H9 (cell line): ENCODE measurements around the gene SLC16A10. TPM values are rescaled to one million over a fixed set of nuclear protein-coding genes. Genes with fewer than 3 reads are reported as not detected.

Source experiments
- DNase-seq: peaks from one replicate; pipeline ENCODE4 v3.0.0-alpha.2; 2017
- H2AFZ ChIP-seq: one replicate; pipeline ENCODE4 v1.6.1; 2013; ENCODE audit warnings: mild to moderate bottlenecking, low read length, control low read depth, moderate library complexity
- H2AK5ac ChIP-seq: 2 replicates; pipeline ENCODE4 v1.6.1; 2013; ENCODE audit warnings: low read length, control low read depth, mixed read lengths; ENCODE audit not compliant: insufficient read length
- H2BK120ac ChIP-seq: one replicate; pipeline ENCODE4 v1.6.1; 2013; ENCODE audit warnings: low read depth, mild to moderate bottlenecking, low read length, control low read depth, inconsistent platforms; ENCODE audit not compliant: poor library complexity, severe bottlenecking
- H2BK12ac ChIP-seq: 2 replicates; pipeline ENCODE4 v1.6.1; 2013; ENCODE audit warnings: low read length, control low read depth, mixed read lengths, low read depth; ENCODE audit not compliant: insufficient read length
- H2BK15ac ChIP-seq: 2 replicates; pipeline ENCODE4 v1.6.1; 2013; ENCODE audit warnings: low read depth, low read length, control low read depth
- H2BK20ac ChIP-seq: one replicate; pipeline ENCODE4 v1.6.1; 2013; ENCODE audit warnings: low read depth, mild to moderate bottlenecking, low read length, control low read depth, inconsistent platforms; ENCODE audit not compliant: poor library complexity, severe bottlenecking
- H2BK5ac ChIP-seq: 2 replicates; pipeline ENCODE4 v1.6.1; 2013; ENCODE audit warnings: low read length, control low read depth, mixed read lengths; ENCODE audit not compliant: insufficient read length
- H3K14ac ChIP-seq: 2 replicates; pipeline ENCODE4 v1.6.1; 2013; ENCODE audit warnings: low read length, control low read depth; ENCODE audit not compliant: insufficient read depth
- H3K18ac ChIP-seq: 2 replicates; pipeline ENCODE4 v1.6.1; 2013; ENCODE audit warnings: low read depth, mild to moderate bottlenecking, mixed read lengths, low read length, control low read depth; ENCODE audit not compliant: insufficient read length
- H3K23ac ChIP-seq: 2 replicates; pipeline ENCODE4 v1.6.1; 2013; ENCODE audit warnings: low read length, control low read depth, mixed read lengths, low read depth; ENCODE audit not compliant: insufficient read length
- H3K23me2 ChIP-seq: 2 replicates; pipeline ENCODE4 v1.6.1; 2013; ENCODE audit warnings: low read depth, mild to moderate bottlenecking, mixed read lengths, low read length, control low read depth; ENCODE audit not compliant: insufficient read length, poor library complexity, severe bottlenecking
- H3K27ac ChIP-seq: 2 replicates; pipeline ENCODE4 v1.5.1; 2013; ENCODE audit warnings: low read length, control low read depth, mixed read lengths, low read depth; ENCODE audit not compliant: insufficient read length
- H3K27me3 ChIP-seq: 2 replicates; pipeline ENCODE4 v1.6.1; 2013; ENCODE audit warnings: low read length, control low read depth, inconsistent platforms; ENCODE audit not compliant: insufficient read depth
- H3K4ac ChIP-seq: 2 replicates; pipeline ENCODE4 v1.6.1; 2013; ENCODE audit warnings: low read depth, mild to moderate bottlenecking, control low read depth, inconsistent platforms, low read length, moderate library complexity
- H3K4me1 ChIP-seq: 2 replicates; pipeline ENCODE4 v1.6.1; 2013; ENCODE audit warnings: low read length, control low read depth, inconsistent platforms; ENCODE audit not compliant: insufficient read depth
- H3K4me2 ChIP-seq: 2 replicates; pipeline ENCODE4 v1.6.1; 2013; ENCODE audit warnings: low read length, control low read depth, mixed read lengths; ENCODE audit not compliant: insufficient read length, insufficient read depth
- H3K56ac ChIP-seq: 2 replicates; pipeline ENCODE4 v1.6.1; 2013; ENCODE audit warnings: low read depth, mild to moderate bottlenecking, mixed read lengths, low read length, control low read depth; ENCODE audit not compliant: insufficient read length
- H3K79me1 ChIP-seq: 2 replicates; pipeline ENCODE4 v1.6.1; 2013; ENCODE audit warnings: low read depth, mild to moderate bottlenecking, moderate library complexity, low read length, control low read depth, inconsistent platforms; ENCODE audit not compliant: insufficient read depth, poor library complexity, severe bottlenecking
- H3K79me2 ChIP-seq: 2 replicates; pipeline ENCODE4 v1.6.1; 2013; ENCODE audit warnings: low read length, control low read depth, inconsistent platforms; ENCODE audit not compliant: insufficient read depth
- H3K9ac ChIP-seq: 2 replicates; pipeline ENCODE4 v1.6.1; 2013; ENCODE audit warnings: low read length, control low read depth, mixed read lengths; ENCODE audit not compliant: insufficient read length; ENCODE audit errors: extremely low read depth
- H3K9me3 ChIP-seq: one replicate; pipeline ENCODE4 v1.6.1; 2013; ENCODE audit warnings: low read depth, low read length, inconsistent platforms; ENCODE audit not compliant: control insufficient read depth
- H3T11ph ChIP-seq: one replicate; pipeline ENCODE4 v1.6.1; 2013; ENCODE audit warnings: mild to moderate bottlenecking, low read length, control low read depth, inconsistent platforms
- H4K20me1 ChIP-seq: one replicate; pipeline ENCODE4 v1.6.1; 2013; ENCODE audit not compliant: control insufficient read depth, insufficient read length, insufficient read depth
- H4K5ac ChIP-seq: 2 replicates; pipeline ENCODE4 v1.6.1; 2013; ENCODE audit warnings: low read depth, mild to moderate bottlenecking, mixed read lengths, low read length, control low read depth; ENCODE audit not compliant: insufficient read length
- H4K8ac ChIP-seq: replicated peaks from 2 replicates; pipeline ENCODE4 v1.6.1; 2013; ENCODE audit warnings: low read length, control low read depth, mixed read lengths, low read depth; ENCODE audit not compliant: insufficient read length
- H4K91ac ChIP-seq: 2 replicates; pipeline ENCODE4 v1.6.1; 2013; ENCODE audit warnings: low read depth, mild to moderate bottlenecking, moderate library complexity, mixed read lengths, low read length, control low read depth; ENCODE audit not compliant: insufficient read length
- H3K27ac Mint-ChIP-seq, 3 experiments: 2 replicates in 2 of 3; 3 replicates in 1 of 3; pipeline ENCODE4 v1.8.0; 2020 to 2021; ENCODE audit warnings: mixed read lengths in 3 of 3, mild to moderate bottlenecking in 1 of 3, moderate library complexity in 1 of 3
- H3K27me3 Mint-ChIP-seq: 2 replicates; pipeline ENCODE4 v1.8.0; 2021; ENCODE audit warnings: low read depth, mild to moderate bottlenecking, moderate library complexity, mixed read lengths
- H3K36me3 Mint-ChIP-seq, 3 experiments: 2 replicates in 2 of 3; 3 replicates in 1 of 3; pipeline ENCODE4 v1.8.0; 2020 to 2021; ENCODE audit warnings: low read depth in 3 of 3, mixed read lengths in 3 of 3; ENCODE audit not compliant: insufficient read depth in 1 of 3
- H3K4me1 Mint-ChIP-seq, 2 experiments: 2 replicates each; pipeline ENCODE4 v1.8.0; 2020; ENCODE audit warnings: mixed read lengths in 2 of 2
- H3K4me3 Mint-ChIP-seq, 2 experiments: 2 replicates in 1 of 2; 3 replicates in 1 of 2; pipeline ENCODE4 v1.8.0; 2020 to 2021; ENCODE audit warnings: mild to moderate bottlenecking in 2 of 2, mixed read lengths in 2 of 2, moderate library complexity in 1 of 2
- H3K9me3 Mint-ChIP-seq, 2 experiments: 2 replicates in 1 of 2; 3 replicates in 1 of 2; pipeline ENCODE4 v1.8.0; 2020; ENCODE audit warnings: mild to moderate bottlenecking in 2 of 2, mixed read lengths in 2 of 2, moderate library complexity in 1 of 2
- CTCF ChIP-seq: fragments of 200-600 bp; sonication (generic); conservative IDR thresholded peaks from 3 replicates; pipeline ENCODE4 v1.8.0; 2021; ENCODE audit warnings: antibody characterized with exemption, mild to moderate bottlenecking
- WGBS: extraction: QIAGEN DNeasy Blood & Tissue Kit; methylation state at CpG from one replicate; pipeline ENCODE4 v1.1.7; 2013; ENCODE audit warnings: missing lambda C conversion rate, low lambda C conversion rate, mixed read lengths; ENCODE audit not compliant: insufficient read length; ENCODE audit errors: extremely low coverage; 5-methylcytosine and 5-hydroxymethylcytosine counted together
- total RNA-seq: library from RNA; stranded (reverse); gene quantifications from 2 replicates; pipeline ENCODE4 v1.2.1, GENCODE V29; 2021

SLC16A10 gene
- total RNA-seq, 1 experiment from 2014 or later = 11.4 TPM

GRCh38 chr6:111280445-111280955 is 193.2 kb downstream of the SLC16A10 start:
- H3K9me3 Mint-ChIP-seq = peaks cover 22 to 23% of the 10 kb centered on the region in 2 experiments
- no peak for DNase-seq
- Histone ChIP-seq H3K56ac (no peak overlapping the region), H3K79me2 (no peaks in the 10 kb centered on the region), H3K79me1 (no peaks in the 10 kb centered on the region), H3K9me3 (no peaks in the 10 kb centered on the region), H3K4me1 (no peaks in the 10 kb centered on the region), H3K18ac (no peak overlapping the region), H2AFZ (no peak overlapping the region), H2BK120ac (no peak overlapping the region), H2BK20ac (no peak overlapping the region), H3K4ac (no peak overlapping the region), H3T11ph (no peak overlapping the region), H4K8ac (no peak overlapping the region), H3K23me2 (no peaks in the 10 kb centered on the region), H2BK12ac (no peak overlapping the region), H3K4me2 (no peak overlapping the region), H4K5ac (no peak overlapping the region), H2AK5ac (no peak overlapping the region), H2BK5ac (no peak overlapping the region), H3K27me3 (no peaks in the 10 kb centered on the region), H3K14ac (no peak overlapping the region), H3K23ac (no peak overlapping the region), H4K20me1 (no peaks in the 10 kb centered on the region), H4K91ac (no peak overlapping the region), H2BK15ac (no peak overlapping the region), H3K9ac (no peak overlapping the region), H3K27ac (no peak overlapping the region)
- H3K27ac Mint-ChIP-seq = no peak overlapping the region
- no CpG with 5 or more reads among the region's 4 CpGs for WGBS
- H3K36me3 Mint-ChIP-seq = peaks cover 56 to 84% (median 78%) of the 10 kb centered on the region in 3 experiments
- TF ChIP-seq CTCF = no peak
- H3K27me3 Mint-ChIP-seq = no peaks in the 10 kb centered on the region
- peaks cover 5 to 9% of the 10 kb centered on the region in 2 experiments for H3K4me1 Mint-ChIP-seq
- H3K4me3 Mint-ChIP-seq = no peak overlapping the region

Other genes with a start within 250 kb of the SLC16A10 start
- 162 and 166 TPM in 2 replicates for gene AMD1, start 212.7 kb upstream of the SLC16A10 start, total RNA-seq
- gene GTF3C6, start 128.8 kb upstream of the SLC16A10 start, total RNA-seq = 101 and 106 TPM in 2 replicates
- gene RPF2, start 105.5 kb upstream of the SLC16A10 start, total RNA-seq = 77.2 and 78.3 TPM in 2 replicates